OCI-LY3 (cell line): ENCODE data around the gene GLRX2.

ENCODE experiments used
- H2AFZ ChIP-seq: fragments of 200-600, 300-600 bp; shearing (Covaris generic); 2 replicates; pipeline ENCODE4 v1.6.0; 2014; ENCODE audit warnings: antibody characterized with exemption, low read depth, low read length
- H3K27ac ChIP-seq: fragments of 200-600, 300-600 bp; sonication (generic); 2 replicates; pipeline ENCODE4 v1.5.1; 2014; ENCODE audit warnings: mild to moderate bottlenecking, low read length, moderate library complexity, mixed read lengths
- H3K27me3 ChIP-seq: fragments of 200-600, 300-600 bp; sonication (generic); 2 replicates; pipeline ENCODE4 v1.6.1; 2014; ENCODE audit warnings: low read depth, low read length, mixed read lengths
- H3K36me3 ChIP-seq: fragments of 200-600, 300-600 bp; sonication (generic); replicated peaks from 2 replicates; pipeline ENCODE3; 2014; ENCODE audit warnings: low read depth, low read length, mixed read lengths
- H3K4me1 ChIP-seq: fragments of 300-600, 200-600 bp; sonication (generic); 2 replicates; pipeline ENCODE4 v1.6.1; 2014; ENCODE audit warnings: low read length, mixed read lengths
- H3K4me2 ChIP-seq: fragments of 200-600, 300-600 bp; sonication (generic); 2 replicates; pipeline ENCODE4 v1.6.1; 2014; ENCODE audit warnings: low read length, mixed read lengths
- H3K4me3 ChIP-seq: fragments of 300-600, 200-600 bp; sonication (generic); 2 replicates; pipeline ENCODE4 v1.5.1; 2014; ENCODE audit warnings: antibody characterized with exemption, mild to moderate bottlenecking, low read length, moderate library complexity
- H3K79me2 ChIP-seq: fragments of 300-600, 200-600 bp; shearing (Covaris generic); 2 replicates; pipeline ENCODE4 v1.6.1; 2014; ENCODE audit warnings: mild to moderate bottlenecking, low read length, mixed read lengths
- H3K9ac ChIP-seq: fragments of 300-600, 200-600 bp; shearing (Covaris generic); 2 replicates; pipeline ENCODE4 v1.6.0; 2014; ENCODE audit warnings: mild to moderate bottlenecking, low read length, moderate library complexity
- H3K9me3 ChIP-seq: fragments of 200-600, 300-600 bp; shearing (Covaris generic); 2 replicates; pipeline ENCODE4 v1.6.1; 2014; ENCODE audit warnings: low read length, mixed read lengths; ENCODE audit not compliant: insufficient read depth
- H4K20me1 ChIP-seq: fragments of 200-600, 300-600 bp; sonication (generic); 2 replicates; pipeline ENCODE4 v1.6.1; 2016; ENCODE audit warnings: low read length, mixed read lengths; ENCODE audit not compliant: insufficient read depth
- EZH2phosphoT487 ChIP-seq: fragments of 200-600 bp; shearing (Covaris generic); IDR thresholded peaks from 2 replicates; pipeline ENCODE4 v1.6.1; 2018; ENCODE audit warnings: antibody characterized with exemption, mixed run types, low read depth
- TF ChIP-seq, protein P1 (sequence below): fragments of 200-600, 300-600 bp; sonication (generic); IDR thresholded peaks from 2 replicates; pipeline ENCODE4 v1.5.1; 2014; ENCODE audit warnings: antibody characterized with exemption, low read length, low read depth

The GLRX2 gene

DNA sequence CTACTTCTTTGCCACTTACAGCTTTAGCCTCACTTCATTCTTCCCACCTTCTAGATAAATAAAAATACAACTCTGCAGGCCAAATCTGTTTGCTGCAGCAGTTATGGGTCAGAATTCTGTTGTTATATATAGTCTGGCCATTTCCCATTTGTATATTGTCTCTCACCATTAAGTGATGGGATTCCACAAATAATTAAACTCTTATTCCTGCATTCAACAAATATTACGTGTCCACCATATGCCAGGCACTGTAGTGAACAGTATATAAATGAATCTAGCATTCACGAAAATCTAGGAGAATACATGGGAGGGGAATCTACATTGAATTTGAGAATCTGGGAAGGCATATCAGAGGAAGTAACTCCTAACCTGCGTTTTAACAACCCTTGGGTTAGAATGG, 5.7 kb upstream of the GLRX2 start:
- Histone ChIP-seq H3K36me3 (no peaks in the 10 kb centered on the region), H3K9me3 (no peaks in the 10 kb centered on the region), H4K20me1 (no peaks in the 10 kb centered on the region), H3K4me2 (no peak overlapping the region), H2AFZ (no peak overlapping the region), H3K79me2 (no peaks in the 10 kb centered on the region), H3K4me1 (peaks cover 3% of the 10 kb centered on the region; the same call in 1 of the 2 replicates), H3K9ac (no peak overlapping the region), H3K27me3 (no peaks in the 10 kb centered on the region), H3K4me3 (no peak overlapping the region), H3K27ac (no peak overlapping the region)
- TF ChIP-seq EZH2phosphoT487: no peak
- TF ChIP-seq, protein P1, sequence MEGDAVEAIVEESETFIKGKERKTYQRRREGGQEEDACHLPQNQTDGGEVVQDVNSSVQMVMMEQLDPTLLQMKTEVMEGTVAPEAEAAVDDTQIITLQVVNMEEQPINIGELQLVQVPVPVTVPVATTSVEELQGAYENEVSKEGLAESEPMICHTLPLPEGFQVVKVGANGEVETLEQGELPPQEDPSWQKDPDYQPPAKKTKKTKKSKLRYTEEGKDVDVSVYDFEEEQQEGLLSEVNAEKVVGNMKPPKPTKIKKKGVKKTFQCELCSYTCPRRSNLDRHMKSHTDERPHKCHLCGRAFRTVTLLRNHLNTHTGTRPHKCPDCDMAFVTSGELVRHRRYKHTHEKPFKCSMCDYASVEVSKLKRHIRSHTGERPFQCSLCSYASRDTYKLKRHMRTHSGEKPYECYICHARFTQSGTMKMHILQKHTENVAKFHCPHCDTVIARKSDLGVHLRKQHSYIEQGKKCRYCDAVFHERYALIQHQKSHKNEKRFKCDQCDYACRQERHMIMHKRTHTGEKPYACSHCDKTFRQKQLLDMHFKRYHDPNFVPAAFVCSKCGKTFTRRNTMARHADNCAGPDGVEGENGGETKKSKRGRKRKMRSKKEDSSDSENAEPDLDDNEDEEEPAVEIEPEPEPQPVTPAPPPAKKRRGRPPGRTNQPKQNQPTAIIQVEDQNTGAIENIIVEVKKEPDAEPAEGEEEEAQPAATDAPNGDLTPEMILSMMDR: no peak

DNA sequence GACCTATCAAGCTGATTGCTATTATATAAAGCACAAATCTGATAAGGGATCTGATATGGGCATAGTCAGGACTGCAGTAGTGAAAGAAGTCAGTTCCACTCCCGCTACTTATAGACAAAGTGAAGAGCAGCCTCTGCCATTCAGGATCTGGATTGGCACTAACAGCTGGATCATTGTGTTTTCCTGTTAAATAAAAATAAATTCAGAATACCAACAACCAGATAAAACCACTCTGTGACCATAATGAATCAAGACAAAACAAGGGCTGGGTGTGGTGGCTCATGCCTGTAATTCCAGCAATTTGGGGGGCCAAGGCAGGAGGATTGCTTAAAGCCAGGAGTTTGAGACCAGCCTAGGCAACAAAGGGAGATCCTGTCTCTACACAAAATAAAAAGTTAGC, 5.0 kb upstream of the GLRX2 start:
- Histone ChIP-seq H3K27ac (no peak overlapping the region), H3K36me3 (no peaks in the 10 kb centered on the region), H3K4me3 (no peak overlapping the region), H3K9ac (no peak overlapping the region), H4K20me1 (no peaks in the 10 kb centered on the region), H3K4me2 (no peak overlapping the region), H3K4me1 (peaks cover 4% of the 10 kb centered on the region; the same call in 1 of the 2 replicates), H3K27me3 (no peaks in the 10 kb centered on the region), H3K9me3 (no peaks in the 10 kb centered on the region), H2AFZ (no peak overlapping the region), H3K79me2 (no peaks in the 10 kb centered on the region)
- TF ChIP-seq EZH2phosphoT487: no peak
- TF ChIP-seq, protein P1: no peak

- H3K4me1 ChIP-seq: peaks cover 4% of the 10 kb centered on the region; the same call in 1 of the 2 replicates
- no peaks in the 10 kb centered on the region for H3K36me3 ChIP-seq
- H3K79me2 ChIP-seq: peaks cover 2% of the 10 kb centered on the region; the same call in 1 of the 2 replicates
- H3K4me2 ChIP-seq: no peak overlapping the region
- no peak overlapping the region for H3K4me3 ChIP-seq
- no peak overlapping the region for H2AFZ ChIP-seq
- no peaks in the 10 kb centered on the region for H4K20me1 ChIP-seq
- H3K9me3 ChIP-seq: no peaks in the 10 kb centered on the region
- no peak for TF ChIP-seq EZH2phosphoT487
- TF ChIP-seq, protein P1: no peak
- no peaks in the 10 kb centered on the region for H3K27me3 ChIP-seq
- no peak overlapping the region for H3K27ac ChIP-seq
- no peak overlapping the region for H3K9ac ChIP-seq
Measured at GRCh38 chr1:193109619-193110018, 4.4 kb upstream of the GLRX2 start.

GRCh38 chr1:193108471-193108870, 3.3 kb upstream of the GLRX2 start:
- TF ChIP-seq, protein P1: no peak
- no peak for TF ChIP-seq EZH2phosphoT487
- Histone ChIP-seq H3K79me2 (peaks cover 12% of the 10 kb centered on the region), H3K4me1 (peaks cover 11% of the 10 kb centered on the region), H3K36me3 (no peaks in the 10 kb centered on the region), H3K9me3 (no peaks in the 10 kb centered on the region), H4K20me1 (peaks cover 4% of the 10 kb centered on the region; the same call in 1 of the 2 replicates), H3K27me3 (no peaks in the 10 kb centered on the region), H3K27ac (no peak overlapping the region), H2AFZ (no peak overlapping the region), H3K4me3 (no peak overlapping the region), H3K4me2 (no peak overlapping the region), H3K9ac (no peak overlapping the region)
